Nephron (organoid): ENCODE data around the gene KIF6.

ENCODE experiments used
- H3K27ac Mint-ChIP-seq, 3 experiments: 2 replicates each; pipeline ENCODE4 v1.8.0; 2020; ENCODE audit warnings: mixed read lengths in 3 of 3, mild to moderate bottlenecking in 2 of 3, moderate library complexity in 1 of 3
- H3K27me3 Mint-ChIP-seq: 2 replicates; pipeline ENCODE4 v1.8.0; 2021; ENCODE audit warnings: low read depth, mild to moderate bottlenecking, moderate library complexity, mixed read lengths
- H3K36me3 Mint-ChIP-seq: 2 replicates; pipeline ENCODE4 v1.8.0; 2020; ENCODE audit warnings: low read depth, mixed read lengths
- H3K4me1 Mint-ChIP-seq: 2 replicates; pipeline ENCODE4 v1.8.0; 2020; ENCODE audit warnings: mixed read lengths
- H3K4me3 Mint-ChIP-seq, 3 experiments: 2 replicates each; pipeline ENCODE4 v1.8.0; 2020; ENCODE audit warnings: mild to moderate bottlenecking in 3 of 3, mixed read lengths in 3 of 3, moderate library complexity in 2 of 3
- H3K9me3 Mint-ChIP-seq: 2 replicates; pipeline ENCODE4 v1.8.0; 2020; ENCODE audit warnings: mixed read lengths
- TF ChIP-seq, protein P1 (sequence below), 3 experiments: fragments of 200-600 bp; sonication (generic); IDR thresholded peaks; one replicate each; pipeline ENCODE4 v1.5.0; 2021; ENCODE audit warnings: antibody characterized with exemption in 3 of 3; ENCODE audit not compliant: unreplicated experiment in 3 of 3

The KIF6 gene

DNA sequence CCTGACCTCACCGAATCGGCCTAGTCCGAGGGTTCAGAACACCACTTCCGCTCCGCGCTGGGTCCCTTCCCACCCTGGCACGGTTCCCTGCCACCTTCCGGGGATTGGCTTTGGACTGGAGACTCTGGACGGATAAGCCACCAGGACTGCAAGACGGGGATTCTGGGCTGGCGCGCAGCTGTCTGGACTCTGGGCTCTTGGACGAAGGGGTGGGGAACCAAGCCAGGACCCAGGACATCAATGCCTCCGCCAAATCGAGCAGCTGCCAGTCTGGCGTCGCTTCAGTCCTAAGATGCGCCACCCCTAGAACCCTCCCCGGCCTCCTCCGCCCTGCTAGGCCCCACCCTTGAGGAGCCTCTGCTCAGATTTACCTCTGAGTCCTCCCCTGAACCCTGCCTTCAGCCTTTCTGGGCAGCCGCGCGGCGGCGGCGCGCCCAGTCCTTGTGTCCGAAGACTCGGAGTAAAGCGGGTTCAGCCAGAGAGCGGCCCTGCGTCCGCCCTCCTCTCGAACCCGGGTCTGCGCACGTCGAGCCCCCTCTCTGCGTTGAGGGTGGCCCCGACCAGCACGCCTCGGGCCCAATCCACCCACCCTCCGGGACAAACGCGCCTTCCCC, 412.2 kb downstream of the KIF6 start:
- no peak overlapping the region for H3K27ac Mint-ChIP-seq
- peak overlapping the region in 1 of 3 experiments; percentile 71 for H3K4me3 Mint-ChIP-seq
- TF ChIP-seq, protein P1, sequence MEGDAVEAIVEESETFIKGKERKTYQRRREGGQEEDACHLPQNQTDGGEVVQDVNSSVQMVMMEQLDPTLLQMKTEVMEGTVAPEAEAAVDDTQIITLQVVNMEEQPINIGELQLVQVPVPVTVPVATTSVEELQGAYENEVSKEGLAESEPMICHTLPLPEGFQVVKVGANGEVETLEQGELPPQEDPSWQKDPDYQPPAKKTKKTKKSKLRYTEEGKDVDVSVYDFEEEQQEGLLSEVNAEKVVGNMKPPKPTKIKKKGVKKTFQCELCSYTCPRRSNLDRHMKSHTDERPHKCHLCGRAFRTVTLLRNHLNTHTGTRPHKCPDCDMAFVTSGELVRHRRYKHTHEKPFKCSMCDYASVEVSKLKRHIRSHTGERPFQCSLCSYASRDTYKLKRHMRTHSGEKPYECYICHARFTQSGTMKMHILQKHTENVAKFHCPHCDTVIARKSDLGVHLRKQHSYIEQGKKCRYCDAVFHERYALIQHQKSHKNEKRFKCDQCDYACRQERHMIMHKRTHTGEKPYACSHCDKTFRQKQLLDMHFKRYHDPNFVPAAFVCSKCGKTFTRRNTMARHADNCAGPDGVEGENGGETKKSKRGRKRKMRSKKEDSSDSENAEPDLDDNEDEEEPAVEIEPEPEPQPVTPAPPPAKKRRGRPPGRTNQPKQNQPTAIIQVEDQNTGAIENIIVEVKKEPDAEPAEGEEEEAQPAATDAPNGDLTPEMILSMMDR (IDR thresholded peaks at IDR 0.05; ENCODE audit: unreplicated experiment in 3 of 3) = no peak
- H3K27me3 Mint-ChIP-seq = peaks cover 97% of the 10 kb centered on the region
- peaks cover 6% of the 10 kb centered on the region for H3K9me3 Mint-ChIP-seq
- H3K36me3 Mint-ChIP-seq = no peaks in the 10 kb centered on the region
- H3K4me1 Mint-ChIP-seq = no peaks in the 10 kb centered on the region

DNA sequence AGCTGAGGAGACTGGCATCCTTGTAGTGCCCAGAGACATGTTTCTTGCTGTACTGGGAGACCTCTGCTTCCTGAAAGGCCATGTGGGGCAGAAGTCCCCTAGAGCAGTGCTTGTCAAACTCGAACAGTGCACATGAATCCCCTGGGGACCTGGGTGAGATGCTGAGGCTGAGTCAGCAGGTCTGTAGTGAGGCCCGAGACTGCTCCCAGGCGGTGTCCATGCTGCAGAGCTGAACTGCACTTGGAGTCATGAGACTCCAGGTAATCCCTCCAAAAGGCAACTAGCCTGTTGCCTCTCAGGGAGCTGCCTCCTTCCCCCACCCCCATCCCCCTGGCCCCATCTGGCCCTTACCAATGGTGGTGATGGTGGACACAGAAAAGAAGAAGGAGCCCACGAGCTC, 414.7 kb downstream of the KIF6 start:
- Mint-ChIP-seq H3K4me1 (no peaks in the 10 kb centered on the region), H3K4me3 (no peak overlapping the region), H3K27ac (no peak overlapping the region), H3K27me3 (peaks cover 92% of the 10 kb centered on the region), H3K36me3 (no peaks in the 10 kb centered on the region), H3K9me3 (no peaks in the 10 kb centered on the region)
- TF ChIP-seq, protein P1 (IDR thresholded peaks at IDR 0.05; ENCODE audit: unreplicated experiment in 3 of 3) = no peak

DNA sequence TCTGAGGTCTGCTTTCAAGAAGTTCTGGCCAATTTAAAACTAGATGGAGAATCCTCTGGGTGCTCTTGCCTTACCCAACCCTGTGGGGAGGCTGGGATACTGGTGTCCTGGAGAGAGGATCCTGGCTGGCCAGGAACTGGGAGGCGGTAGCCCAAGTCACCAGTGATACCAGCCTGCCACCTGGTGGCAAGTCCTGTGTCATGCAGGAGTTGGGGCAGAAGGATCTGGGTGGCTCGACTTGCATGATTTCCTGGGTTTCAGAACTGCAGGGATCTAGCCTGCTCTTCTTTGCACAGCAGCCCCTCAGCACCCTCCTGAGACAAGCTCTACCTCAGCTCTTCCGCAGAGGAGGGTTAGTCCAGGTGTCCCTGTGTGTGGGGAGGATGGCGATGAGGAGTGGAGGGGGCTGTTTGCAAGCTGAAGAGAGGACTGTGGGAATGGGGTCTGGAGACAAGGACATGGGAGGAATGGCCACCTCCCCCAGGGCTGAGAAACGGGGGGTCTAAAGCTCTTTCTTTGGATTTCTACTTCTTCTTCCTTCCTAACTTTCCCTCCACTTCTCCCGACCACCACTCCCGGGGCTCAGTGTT, 415.2 kb downstream of the KIF6 start:
- H3K4me1 Mint-ChIP-seq = no peaks in the 10 kb centered on the region

DNA sequence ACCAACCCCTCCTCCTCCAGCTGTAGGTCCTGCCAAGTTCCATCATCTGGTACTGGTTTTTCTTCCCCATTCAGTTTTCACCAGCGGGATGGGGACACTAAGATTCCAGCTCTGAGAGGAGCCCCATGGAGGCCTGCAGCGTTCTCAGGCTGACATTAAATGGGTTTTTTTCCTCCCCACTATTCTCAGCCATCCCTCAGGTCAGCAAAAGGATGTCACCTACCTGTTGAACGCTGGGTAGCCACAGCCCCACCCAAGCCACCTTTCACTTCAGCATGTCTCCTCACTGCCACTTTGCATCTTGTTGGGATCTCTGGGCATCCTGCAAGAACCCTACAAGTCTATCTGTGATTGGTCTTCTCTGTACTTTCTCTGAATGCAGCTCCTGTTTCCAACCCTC, 417.7 kb downstream of the KIF6 start:
- H3K27ac Mint-ChIP-seq = no peak overlapping the region
- TF ChIP-seq, protein P1 (IDR thresholded peaks at IDR 0.05; ENCODE audit: unreplicated experiment in 3 of 3) = no peak

More for the DNA sequence above, 415.2 kb downstream of the KIF6 start:
- peaks cover 87% of the 10 kb centered on the region for H3K27me3 Mint-ChIP-seq
- TF ChIP-seq, protein P1 (IDR thresholded peaks at IDR 0.05; ENCODE audit: unreplicated experiment in 3 of 3) = peak; percentile 74 to 93 (median 80)
- H3K4me3 Mint-ChIP-seq = no peak overlapping the region
- H3K36me3 Mint-ChIP-seq = no peaks in the 10 kb centered on the region
- no peaks in the 10 kb centered on the region for H3K9me3 Mint-ChIP-seq
- H3K27ac Mint-ChIP-seq = no peak overlapping the region

DNA sequence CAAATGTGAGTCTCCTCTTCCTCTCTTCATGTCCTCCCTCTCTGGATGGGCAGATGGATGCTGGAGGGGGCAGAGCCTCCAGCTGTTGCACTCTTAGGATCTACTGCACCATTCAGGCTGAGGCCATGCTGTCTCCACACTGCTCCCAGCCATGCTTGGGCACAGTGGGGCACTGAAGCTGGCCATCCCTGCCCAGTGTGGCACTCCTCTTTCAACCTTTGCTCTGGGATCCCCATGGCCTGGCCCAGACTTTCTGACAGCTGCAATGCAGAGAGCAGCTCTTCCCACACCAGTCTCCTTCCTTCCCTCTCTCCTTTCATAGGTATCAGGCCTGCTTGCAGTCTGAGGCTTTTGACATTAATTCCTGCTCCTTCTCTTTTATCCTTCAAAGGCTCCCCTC, 420.3 kb downstream of the KIF6 start:
- H3K4me3 Mint-ChIP-seq = no peak overlapping the region
- peaks cover 51% of the 10 kb centered on the region for H3K27me3 Mint-ChIP-seq
- no peaks in the 10 kb centered on the region for H3K4me1 Mint-ChIP-seq
- H3K36me3 Mint-ChIP-seq = no peaks in the 10 kb centered on the region
- H3K27ac Mint-ChIP-seq = no peak overlapping the region
- TF ChIP-seq, protein P1 (IDR thresholded peaks at IDR 0.05; ENCODE audit: unreplicated experiment in 3 of 3) = no peak
- H3K9me3 Mint-ChIP-seq = no peaks in the 10 kb centered on the region

More for the DNA sequence above, 417.7 kb downstream of the KIF6 start:
- Mint-ChIP-seq H3K27me3 (peaks cover 68% of the 10 kb centered on the region), H3K36me3 (no peaks in the 10 kb centered on the region), H3K4me1 (no peaks in the 10 kb centered on the region), H3K9me3 (no peaks in the 10 kb centered on the region), H3K4me3 (no peak overlapping the region)
